Measurements from ENCODE around the gene CHAF1A. TPM values are rescaled to one million over a fixed set of nuclear protein-coding genes. Genes with fewer than 3 reads are reported as not detected.

The CHAF1A gene
- total and polyA plus RNA-seq, 2 of the 4 experiments (the other 2 are of a cell fraction), result 12.4 to 22.9 TPM

GRCh38 chr19:4389511-4390016, 12.9 kb upstream of the CHAF1A start:
- peaks cover 24% of the 10 kb centered on the region; the same call in 1 of the 2 replicates for H3K9me1 ChIP-seq (ENCODE audit: insufficient read depth, low read length)
- DNase-seq (no peak), ATAC-seq (ENCODE audit: low read depth) (no peak)
- peaks cover 53% of the 10 kb centered on the region for H3K4me1 ChIP-seq (ENCODE audit: control insufficient read depth, insufficient read depth, low read length)
- CTCF ChIA-PET, result interaction anchor here (2.8 kb wide), 1 partner anchor 11 kb away, joined by 7 read pairs; the partner anchor contains the start of gene SH3GL1
- H3K18ac ChIP-seq (ENCODE audit: low read depth, low read length), result no peak overlapping the region; the same call in 1 of the 2 replicates
- no peak overlapping the region for H2BK20ac ChIP-seq (ENCODE audit: low read depth, low read length)
- H2AFZ ChIP-seq (replicated peaks; ENCODE audit: low read length, poor library complexity), result peak overlapping the region; percentile 28
- H3K9ac ChIP-seq (ENCODE audit: low read depth, low read length), result peak overlapping the region; percentile 2; the same call in 1 of the 2 replicates
- no peak overlapping the region for H3K14ac ChIP-seq (replicated peaks; ENCODE audit: low read depth, low read length)
- no peak overlapping the region for H2BK120ac ChIP-seq (ENCODE audit: low read depth, low read length)
- no peak for TF ChIP-seq NFE2L2 (IDR thresholded peaks at IDR 0.05; ENCODE audit: low read depth, low read length)
- TF ChIP-seq CEBPB (IDR thresholded peaks at IDR 0.05; ENCODE audit: low read depth, low read length), result no peak
- TF ChIP-seq, protein P1, sequence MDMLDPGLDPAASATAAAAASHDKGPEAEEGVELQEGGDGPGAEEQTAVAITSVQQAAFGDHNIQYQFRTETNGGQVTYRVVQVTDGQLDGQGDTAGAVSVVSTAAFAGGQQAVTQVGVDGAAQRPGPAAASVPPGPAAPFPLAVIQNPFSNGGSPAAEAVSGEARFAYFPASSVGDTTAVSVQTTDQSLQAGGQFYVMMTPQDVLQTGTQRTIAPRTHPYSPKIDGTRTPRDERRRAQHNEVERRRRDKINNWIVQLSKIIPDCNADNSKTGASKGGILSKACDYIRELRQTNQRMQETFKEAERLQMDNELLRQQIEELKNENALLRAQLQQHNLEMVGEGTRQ (IDR thresholded peaks at IDR 0.05; ENCODE audit: low read depth, low read length), result no peak
- TF ChIP-seq RCOR1 (IDR thresholded peaks at IDR 0.05; ENCODE audit: insufficient replicate concordance, low read length), result no peak
- no peak for TF ChIP-seq SMC3 (IDR thresholded peaks at IDR 0.05; ENCODE audit: low read depth, low read length)
- TF ChIP-seq, protein P2, sequence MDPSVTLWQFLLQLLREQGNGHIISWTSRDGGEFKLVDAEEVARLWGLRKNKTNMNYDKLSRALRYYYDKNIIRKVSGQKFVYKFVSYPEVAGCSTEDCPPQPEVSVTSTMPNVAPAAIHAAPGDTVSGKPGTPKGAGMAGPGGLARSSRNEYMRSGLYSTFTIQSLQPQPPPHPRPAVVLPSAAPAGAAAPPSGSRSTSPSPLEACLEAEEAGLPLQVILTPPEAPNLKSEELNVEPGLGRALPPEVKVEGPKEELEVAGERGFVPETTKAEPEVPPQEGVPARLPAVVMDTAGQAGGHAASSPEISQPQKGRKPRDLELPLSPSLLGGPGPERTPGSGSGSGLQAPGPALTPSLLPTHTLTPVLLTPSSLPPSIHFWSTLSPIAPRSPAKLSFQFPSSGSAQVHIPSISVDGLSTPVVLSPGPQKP (IDR thresholded peaks at IDR 0.05; ENCODE audit: borderline replicate concordance, low read depth, low read length), result no peak
- no peak for TF ChIP-seq RFX5 (IDR thresholded peaks at IDR 0.05; ENCODE audit: low read depth, low read length)
- no peak for TF ChIP-seq FOS (IDR thresholded peaks at IDR 0.05; ENCODE audit: low read depth, low read length)
- TF ChIP-seq RAD21 (IDR thresholded peaks at IDR 0.05; ENCODE audit: low read length), result no peak
- no peak for TF ChIP-seq MAZ (IDR thresholded peaks at IDR 0.05; ENCODE audit: borderline replicate concordance, low read depth, low read length)
- no peak for TF ChIP-seq CHD1 (IDR thresholded peaks at IDR 0.05; ENCODE audit: low read depth, low read length)
- TF ChIP-seq BHLHE40 (IDR thresholded peaks at IDR 0.05; ENCODE audit: low read depth, low read length), result no peak
- TF ChIP-seq MXI1 (IDR thresholded peaks at IDR 0.05; ENCODE audit: borderline replicate concordance, low read depth, low read length), result no peak
- TF ChIP-seq CTCF (conservative IDR thresholded peaks at IDR 0.05; ENCODE audit: low read depth, low read length), result no peak
- no peak for TF ChIP-seq MAFK (IDR thresholded peaks at IDR 0.05; ENCODE audit: low read depth, low read length)
- dilution Hi-C loops (cut with HindIII; ENCODE audit: low sequenced_read_pairs, unreplicated experiment) (no loop called here), intact Hi-C loops (cut with micrococcal nuclease) (loop anchor here (2.0 kb wide), 1 partner anchor 15 kb away; no protein-coding TSS in a partner anchor), in situ Hi-C loops (cut with MboI; ENCODE audit: low sequenced_read_pairs) (no loop called here)
- H3K4me3 ChIP-seq (ENCODE audit: insufficient read depth, low read depth, low read length), result no peak overlapping the region
- H3K79me1 ChIP-seq (ENCODE audit: low read depth in 1 of 2, low read length in 2 of 2), result peaks cover 17 to 93% of the 10 kb centered on the region in 2 experiments
- peak overlapping the region; percentile 85 for H3K23ac ChIP-seq (ENCODE audit: low read depth, low read length)
- 45% methylated on average over 14 of the region's 17 CpGs; no CpG with 5 or more reads in 1 of the 2 experiments for WGBS, 2 experiments (ENCODE audit: extremely low coverage in 2 of 2, insufficient read length in 1 of 2)
- H3K27ac ChIP-seq (ENCODE audit: insufficient read depth, low read length), result peak overlapping the region; percentile 36
- H2BK15ac ChIP-seq (ENCODE audit: low read depth, low read length), result no peak overlapping the region
- H3K9me3 ChIP-seq (ENCODE audit: control insufficient read depth, insufficient read depth, low read length), result no peaks in the 10 kb centered on the region
- peak overlapping the region; percentile 4 for H2AK9ac ChIP-seq (replicated peaks; ENCODE audit: low read depth, low read length, poor library complexity)
- peak overlapping the region; percentile 95 for H2AK5ac ChIP-seq (ENCODE audit: low read depth, low read length)
- POLR2A ChIA-PET (ENCODE audit: unreplicated experiment), result no interaction called here
- no TSS peak for BruUV-seq (replicated peaks)
- H4K20me1 ChIP-seq (ENCODE audit: insufficient read depth, low read length), result peaks cover 92% of the 10 kb centered on the region
- H2BK5ac ChIP-seq (ENCODE audit: low read depth, low read length, poor library complexity, severe bottlenecking), result peak overlapping the region; percentile 26
- peak overlapping the region; percentile 75 for H3K4ac ChIP-seq (ENCODE audit: low read depth, low read length)
- H4K91ac ChIP-seq (ENCODE audit: insufficient read depth, low read depth, low read length), result no peak overlapping the region; the same call in 1 of the 2 replicates
- peak overlapping the region in 1 of 2 experiments; percentile 62; a peak in 2 of 4 replicates for H4K8ac ChIP-seq (ENCODE audit: low read depth in 2 of 2, low read length in 2 of 2)
- H3K36me3 ChIP-seq (ENCODE audit: control insufficient read depth, insufficient read depth, low read length), result peaks cover 9% of the 10 kb centered on the region; the same call in 1 of the 2 replicates
- H3K27me3 ChIP-seq (ENCODE audit: control insufficient read depth, insufficient read depth, low read length), result no peaks in the 10 kb centered on the region
- H3K4me2 ChIP-seq (ENCODE audit: low read depth, low read length), result no peak overlapping the region
- H4K5ac ChIP-seq (ENCODE audit: low read depth, low read length), result no peak overlapping the region; the same call in 1 of the 2 replicates
- H3K56ac ChIP-seq (ENCODE audit: extremely low read depth, insufficient read depth, low read length), result no peak overlapping the region
